Astrocyte (in vitro differentiated cells and primary cell): ENCODE results near the gene KIAA1328.

Experiments used
- CTCF ChIP-seq: IDR thresholded peaks from 2 replicates; pipeline ENCODE4 v1.5.1; 2011; ENCODE audit warnings: low read depth, mild to moderate bottlenecking, inconsistent platforms, low read length, moderate library complexity; ENCODE audit not compliant: insufficient read depth
- EZH2 ChIP-seq: IDR thresholded peaks from 2 replicates; pipeline ENCODE4 v1.6.1; 2012; ENCODE audit warnings: mild to moderate bottlenecking, low read length, inconsistent platforms; ENCODE audit not compliant: insufficient read depth

DNA sequence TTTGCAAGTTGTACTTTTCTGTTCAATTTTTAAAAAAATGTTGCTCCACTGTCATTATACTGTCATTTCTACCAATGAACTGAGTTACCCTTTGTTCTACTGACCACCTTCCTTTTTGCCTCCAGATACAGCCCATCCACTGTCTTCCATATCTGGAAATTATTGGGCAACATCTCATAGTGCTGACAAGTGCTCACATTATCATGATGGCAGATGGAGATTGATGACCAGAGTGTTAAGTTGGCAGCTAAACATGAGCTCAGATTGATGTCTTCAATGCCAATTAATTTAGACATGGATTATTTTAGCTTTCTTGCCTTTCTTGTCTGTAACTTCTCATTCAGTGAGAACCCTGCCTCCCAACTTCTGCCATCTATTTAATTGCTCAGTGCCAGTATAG, 76.6 kb downstream of the KIAA1328 start:
- no peak for TF ChIP-seq EZH2
- no peak for TF ChIP-seq CTCF
